NT2/D1 (cell line): ENCODE results near the gene NKAIN2.
"Not testable (repeated sequence)": the region's sequence is repeated elsewhere in the genome, so short reads cannot be mapped to it uniquely, and the experiment has no call there.

ENCODE experiments used
- SUZ12 ChIP-seq: IDR thresholded peaks from 2 replicates; pipeline ENCODE4 v1.6.1; 2011; ENCODE audit not compliant: insufficient read length, insufficient read depth; ENCODE audit errors: extremely low read depth
- YY1 ChIP-seq: IDR thresholded peaks from 2 replicates; pipeline ENCODE4 v1.6.1; 2011; ENCODE audit not compliant: insufficient read length, insufficient read depth

DNA sequence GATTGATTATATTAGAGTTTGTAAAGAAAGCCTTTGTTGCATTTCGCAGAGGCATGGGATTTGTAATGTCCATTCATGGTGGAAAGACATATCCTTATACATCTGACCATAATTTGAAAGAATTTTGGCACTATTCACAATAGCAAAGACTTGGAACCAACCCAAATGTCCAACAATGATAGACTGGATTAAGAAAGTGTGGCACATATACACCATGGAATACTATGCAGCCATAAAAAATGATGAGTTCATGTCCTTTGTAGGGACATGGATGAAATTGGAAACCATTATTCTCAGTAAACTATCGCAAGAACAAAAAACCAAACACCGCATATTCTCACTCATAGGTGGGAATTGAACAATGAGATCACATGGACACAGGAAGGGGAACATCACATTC lies 119.7 kb downstream of the NKAIN2 start:
- not testable (repeated sequence) for TF ChIP-seq YY1, SUZ12
